ENCODE data around the gene AGO1. TPM values are rescaled to one million over a fixed set of nuclear protein-coding genes. Genes with fewer than 3 reads are reported as not detected.
A peak's percentile ranks its signal among the peaks of the same experiment; 100 is the strongest.
"Not testable (repeated sequence)": the region's sequence is repeated elsewhere in the genome, so short reads cannot be mapped to it uniquely, and the experiment has no call there.

Gene AGO1
- total RNA-seq, 8 experiments from 2014 or later, result 13.6 to 91.4 (median 28.9) TPM

DNA sequence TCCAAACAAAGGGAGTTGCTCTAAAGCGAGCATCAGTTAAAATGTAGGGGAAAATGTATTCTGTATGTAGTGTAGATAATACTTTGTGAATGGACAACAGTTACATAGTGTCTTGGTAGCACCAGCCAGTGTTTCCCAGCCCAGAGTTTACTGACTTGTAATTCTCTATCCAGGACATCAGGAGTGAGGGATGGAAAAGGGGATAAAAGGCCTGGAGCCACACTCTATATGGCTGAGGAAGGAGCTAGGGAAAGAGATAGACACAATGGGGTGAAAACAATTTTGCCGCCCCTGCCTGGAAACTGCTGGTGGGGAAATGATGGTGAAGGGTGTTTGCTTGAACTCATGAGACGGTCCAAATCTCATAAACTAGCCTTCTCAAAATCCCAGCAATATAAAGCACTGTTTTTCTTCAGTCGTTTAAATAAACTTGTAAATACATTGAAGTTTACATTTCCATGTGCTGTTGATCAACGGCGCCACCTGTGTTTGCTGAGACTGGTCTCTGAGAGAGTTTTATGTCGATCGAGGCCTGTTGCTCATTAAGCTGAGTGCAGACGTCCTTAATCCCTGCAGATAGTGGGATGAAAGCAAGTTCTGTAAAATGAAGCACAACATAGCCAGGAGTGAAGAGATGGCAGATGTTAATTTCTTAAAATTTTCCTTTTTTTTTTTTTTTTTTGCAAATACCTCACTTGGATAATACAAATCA is 27.9 kb upstream of the AGO1 start:
- in situ Hi-C loops (cut with MboI; ENCODE audit: low pct_unique_long_range_greater_than_20kb in 2 of 9, low sequenced_read_pairs in 9 of 9, unreplicated experiment in 9 of 9), result no loop called here
- ATAC-seq (replicated peaks in 6 of 8), result peak in 2 of 8 experiments; percentile 41 to 65
- 40 to 70% (median 59%) methylated on average over 3 to 9 of the region's 9 CpGs; no CpG with 5 or more reads in 2 of the 10 experiments for WGBS, 10 experiments
- H3K27ac ChIP-seq, result no peak overlapping the region
- H3K4me1 ChIP-seq (replicated peaks in 1 of 2), result no peaks in the 10 kb centered on the region
- H3K4me3 ChIP-seq, result no peak overlapping the region

DNA sequence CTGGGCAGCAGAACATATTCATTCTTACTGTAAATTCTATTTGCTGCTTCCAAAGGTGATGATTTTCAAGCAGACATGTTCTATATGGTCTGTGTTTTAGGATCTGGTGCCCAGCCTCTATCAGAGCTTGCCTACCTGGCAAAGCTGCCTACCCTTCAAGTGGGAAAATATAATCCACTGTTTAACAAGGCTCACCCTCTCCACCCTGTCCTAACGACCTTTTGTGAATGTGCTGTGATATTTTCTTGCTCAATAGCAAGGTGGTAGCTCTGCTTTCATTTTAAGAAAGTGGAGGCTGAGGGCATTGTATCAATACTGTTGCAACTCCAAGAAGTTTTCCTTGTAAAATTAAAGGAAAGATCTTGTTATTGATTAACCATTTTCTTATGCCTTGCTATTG is 26.0 kb upstream of the AGO1 start:
- H3K27ac ChIP-seq, result no peak overlapping the region
- 50 to 100% (median 78%) methylated on average over 1 of the region's 1 CpG; no CpG with 5 or more reads in 3 of the 10 experiments for WGBS, 10 experiments
- H3K4me1 ChIP-seq (replicated peaks in 1 of 2), result no peaks in the 10 kb centered on the region
- in situ Hi-C loops (cut with MboI; ENCODE audit: low pct_unique_long_range_greater_than_20kb in 2 of 9, low sequenced_read_pairs in 9 of 9, unreplicated experiment in 9 of 9), result no loop called here
- no peak overlapping the region for H3K4me3 ChIP-seq
- ATAC-seq (replicated peaks in 6 of 8), result no peak

DNA sequence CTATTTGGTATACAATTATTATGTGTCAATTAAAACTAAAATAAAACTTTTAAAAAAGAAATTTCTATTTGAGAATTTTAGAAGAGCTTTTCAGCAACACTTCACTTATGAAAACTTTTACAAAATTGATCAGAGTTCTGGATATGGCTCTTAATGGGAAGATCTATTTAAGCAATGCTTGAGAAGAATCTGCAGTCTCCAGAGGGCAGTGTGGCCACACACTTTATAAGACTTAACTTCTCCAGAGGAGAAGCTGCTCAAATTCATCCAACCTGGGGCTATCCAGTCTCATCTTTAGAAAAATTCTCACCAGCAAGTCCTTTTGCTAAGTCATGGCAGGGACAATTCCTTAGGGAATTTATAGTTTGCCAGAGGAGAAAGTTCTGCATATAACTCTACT is 25.2 kb upstream of the AGO1 start:
- no peaks in the 10 kb centered on the region for H3K4me1 ChIP-seq (replicated peaks in 1 of 2)
- no peak overlapping the region for H3K4me3 ChIP-seq
- in situ Hi-C loops (cut with MboI; ENCODE audit: low pct_unique_long_range_greater_than_20kb in 2 of 9, low sequenced_read_pairs in 9 of 9, unreplicated experiment in 9 of 9), result no loop called here
- no peak overlapping the region for H3K27ac ChIP-seq
- ATAC-seq (replicated peaks in 6 of 8), result peak in 3 of 8 experiments; percentile 50 to 69 (median 63)

DNA sequence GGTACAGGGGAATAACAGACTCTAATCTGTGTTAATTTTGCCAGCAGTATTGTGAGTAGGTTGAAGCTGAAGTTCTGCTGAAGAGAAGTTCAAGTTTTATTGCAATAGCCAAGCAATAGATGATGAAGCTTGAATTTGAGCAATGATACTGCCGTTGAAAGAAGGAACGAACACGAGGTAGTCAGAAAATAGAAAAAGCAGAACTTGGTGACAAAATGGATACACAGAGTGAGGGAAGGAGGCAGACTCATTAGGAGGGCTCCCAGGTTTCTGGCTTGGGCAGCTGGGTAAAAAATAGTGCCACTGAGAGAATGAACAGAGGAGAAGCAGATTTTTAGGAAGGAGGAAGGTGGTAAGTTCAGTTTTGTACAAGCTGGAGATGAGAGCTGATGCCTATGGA is 22.3 kb upstream of the AGO1 start:
- Histone ChIP-seq H3K4me3 (no peak overlapping the region), H3K4me1 (replicated peaks in 1 of 2) (no peaks in the 10 kb centered on the region), H3K27ac (no peak overlapping the region)
- in situ Hi-C loops (cut with MboI; ENCODE audit: low pct_unique_long_range_greater_than_20kb in 2 of 9, low sequenced_read_pairs in 9 of 9, unreplicated experiment in 9 of 9), result no loop called here
- no peak for ATAC-seq (replicated peaks in 6 of 8)
- WGBS, 10 experiments, result 32 to 100% (median 83%) methylated on average over 1 to 3 of the region's 3 CpGs

DNA sequence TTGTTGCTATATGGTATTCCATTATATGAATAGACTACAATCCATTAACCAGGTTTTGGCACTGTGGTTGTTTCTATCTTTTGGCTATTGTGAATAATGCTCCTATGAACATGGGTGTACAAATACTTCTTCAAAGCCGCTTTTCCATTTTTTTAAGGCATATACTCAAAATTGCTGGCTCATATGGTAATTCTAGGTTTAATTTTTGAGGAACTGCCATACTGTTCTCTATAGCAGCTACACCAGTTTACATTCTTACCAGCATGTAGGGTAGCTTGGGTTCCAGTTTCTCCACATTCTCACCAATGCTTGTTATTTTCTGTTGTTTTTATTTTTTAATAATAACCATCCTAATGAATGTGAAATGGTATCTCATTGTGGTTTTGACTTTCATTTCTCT is 19.9 kb upstream of the AGO1 start:
- in situ Hi-C loops (cut with MboI; ENCODE audit: low pct_unique_long_range_greater_than_20kb in 2 of 9, low sequenced_read_pairs in 9 of 9, unreplicated experiment in 9 of 9), result no loop called here
- Histone ChIP-seq H3K4me3 (no peak overlapping the region), H3K27ac (no peak overlapping the region), H3K4me1 (replicated peaks in 1 of 2) (no peaks in the 10 kb centered on the region)
- 71 to 100% (median 85%) methylated on average over 1 of the region's 1 CpG for WGBS, 10 experiments
- ATAC-seq (replicated peaks in 6 of 8), result no peak

DNA sequence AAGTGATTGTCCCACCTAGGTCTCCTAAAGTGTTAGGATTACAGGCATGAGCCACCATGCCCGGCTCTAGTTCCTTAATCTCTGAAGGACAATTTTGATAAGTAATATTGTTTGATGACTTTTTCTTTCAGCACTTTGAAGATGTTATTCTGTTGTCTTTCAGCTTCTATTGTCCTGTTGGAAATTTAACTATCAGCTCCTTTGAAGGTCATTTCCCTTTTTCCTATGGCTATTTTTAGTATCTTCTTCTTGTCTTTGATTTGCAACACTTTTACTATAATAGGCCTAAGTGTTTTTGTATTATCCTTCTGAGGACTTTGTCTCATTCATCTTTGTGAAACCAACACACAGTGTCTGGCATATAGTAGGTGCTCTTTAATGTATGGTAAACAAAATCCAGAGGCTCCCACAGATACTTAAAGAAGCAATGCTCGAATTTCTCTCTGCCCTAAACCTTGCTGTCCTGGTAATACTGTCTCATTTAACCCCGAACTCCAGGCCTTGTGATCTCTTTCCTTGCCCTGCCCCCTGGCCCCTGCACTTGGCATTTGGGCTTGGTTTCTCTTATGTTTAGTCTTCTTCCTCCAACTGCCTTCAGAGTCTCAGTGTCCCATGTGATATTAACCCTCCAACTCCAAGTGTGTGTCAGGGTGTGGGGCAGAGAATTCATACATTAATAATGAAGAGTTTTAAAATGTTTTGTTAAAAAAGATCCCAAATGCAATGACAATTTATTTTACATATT is 19.0 kb upstream of the AGO1 start:
- Histone ChIP-seq H3K4me3 (no peak overlapping the region), H3K27ac (no peak overlapping the region), H3K4me1 (replicated peaks in 1 of 2) (no peaks in the 10 kb centered on the region)
- in situ Hi-C loops (cut with MboI; ENCODE audit: low pct_unique_long_range_greater_than_20kb in 2 of 9, low sequenced_read_pairs in 9 of 9, unreplicated experiment in 9 of 9), result no loop called here
- no peak for ATAC-seq (replicated peaks in 6 of 8)
- 10 to 83% (median 62%) methylated on average over 1 to 3 of the region's 3 CpGs for WGBS, 10 experiments

DNA sequence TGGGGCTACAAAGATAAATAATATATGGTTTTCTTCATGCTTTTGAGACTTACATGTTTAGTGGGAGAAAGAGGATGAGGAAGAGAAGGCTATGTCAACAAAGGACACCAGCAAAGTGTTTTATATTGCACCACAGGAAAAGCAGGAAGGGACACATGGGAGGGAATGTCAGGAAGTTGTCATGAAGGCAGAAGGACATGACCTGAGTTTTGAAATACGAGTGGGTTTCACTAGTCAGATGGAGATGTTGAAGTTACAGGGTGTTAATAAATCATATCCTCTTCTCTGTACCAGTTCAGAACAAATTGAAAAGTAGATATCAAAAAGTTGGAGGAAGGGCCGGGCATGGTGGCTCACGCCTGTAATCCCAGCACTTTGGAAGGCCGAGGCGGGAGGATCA is 18.2 kb upstream of the AGO1 start:
- no peak overlapping the region for H3K27ac ChIP-seq
- 57 to 100% (median 76%) methylated on average over 1 to 5 of the region's 5 CpGs; no CpG with 5 or more reads in 1 of the 10 experiments for WGBS, 10 experiments
- no peaks in the 10 kb centered on the region for H3K4me1 ChIP-seq (replicated peaks in 1 of 2)
- no peak overlapping the region for H3K4me3 ChIP-seq
- in situ Hi-C loops (cut with MboI; ENCODE audit: low pct_unique_long_range_greater_than_20kb in 2 of 9, low sequenced_read_pairs in 9 of 9, unreplicated experiment in 9 of 9), result no loop called here
- ATAC-seq (replicated peaks in 6 of 8), result no peak

DNA sequence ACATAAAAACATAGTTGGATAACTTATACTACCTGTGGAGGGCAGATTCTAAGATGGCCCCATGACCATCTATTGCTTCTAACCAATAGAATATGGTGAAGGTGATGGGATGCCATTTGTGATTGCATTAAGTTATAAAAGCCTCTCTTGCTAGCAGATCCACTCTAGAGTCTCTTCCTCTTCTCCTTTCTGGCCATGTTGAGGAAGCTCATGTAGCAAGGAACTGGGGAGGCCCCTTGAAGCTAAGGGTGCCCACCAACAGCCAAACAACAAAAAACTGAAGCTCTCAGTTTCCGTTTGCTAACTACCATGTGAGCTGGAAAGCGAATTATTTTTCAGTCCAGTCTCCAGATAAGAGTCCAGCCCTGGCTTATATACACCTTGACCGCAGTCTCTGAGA is 16.0 kb upstream of the AGO1 start:
- no peak for ATAC-seq (replicated peaks in 6 of 8)
- in situ Hi-C loops (cut with MboI; ENCODE audit: low pct_unique_long_range_greater_than_20kb in 2 of 9, low sequenced_read_pairs in 9 of 9, unreplicated experiment in 9 of 9), result no loop called here
- 62 to 100% (median 98%) methylated on average over 1 to 3 of the region's 3 CpGs; no CpG with 5 or more reads in 1 of the 10 experiments for WGBS, 10 experiments

DNA sequence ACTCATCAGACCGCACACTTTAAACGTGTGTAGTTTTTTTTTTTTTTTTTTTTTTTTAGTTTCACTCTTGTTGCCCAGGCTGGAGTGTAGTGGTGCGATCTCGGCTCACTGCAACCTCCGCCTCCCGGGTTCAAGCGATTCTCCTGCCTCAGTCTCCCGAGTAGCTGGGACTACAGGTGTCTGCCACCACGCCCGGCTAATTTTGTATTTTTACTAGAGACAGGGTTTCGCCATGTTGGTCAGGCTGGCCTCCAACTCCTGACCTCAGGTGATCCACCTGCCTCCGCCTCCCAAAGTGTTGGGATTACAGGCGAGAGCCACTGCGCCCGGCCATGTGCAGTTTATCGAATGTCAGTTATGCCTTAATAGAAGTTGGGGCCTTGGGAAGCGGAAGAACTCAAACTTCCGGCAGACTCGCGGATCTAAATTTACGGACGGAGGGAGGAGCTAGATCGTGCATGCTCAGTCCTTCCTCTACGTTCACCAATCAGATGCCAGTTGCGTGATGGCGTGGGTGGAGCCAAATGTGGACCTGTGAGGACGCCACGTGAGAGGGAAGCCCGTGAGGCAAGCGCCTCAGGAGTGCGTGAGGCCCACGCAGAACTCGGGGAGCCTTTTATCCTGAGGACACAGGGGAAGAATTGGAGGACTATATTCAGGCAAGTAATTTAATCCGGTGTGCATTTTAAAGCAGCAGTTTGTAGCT is 13.6 kb upstream of the AGO1 start:
- H3K4me1 ChIP-seq (replicated peaks in 1 of 2); in situ Hi-C loops (cut with MboI; ENCODE audit: low pct_unique_long_range_greater_than_20kb in 2 of 9, low sequenced_read_pairs in 9 of 9, unreplicated experiment in 9 of 9); H3K4me3 ChIP-seq; H3K27ac ChIP-seq; ATAC-seq (replicated peaks in 6 of 8): not testable (repeated sequence)
- 74 to 100% (median 91%) methylated on average over 4 to 33 of the region's 34 CpGs for WGBS, 10 experiments

More for the DNA sequence above, 16.0 kb upstream of the AGO1 start:
- Histone ChIP-seq H3K4me1 (replicated peaks in 1 of 2) (no peaks in the 10 kb centered on the region), H3K4me3 (no peak overlapping the region), H3K27ac (no peak overlapping the region)

DNA sequence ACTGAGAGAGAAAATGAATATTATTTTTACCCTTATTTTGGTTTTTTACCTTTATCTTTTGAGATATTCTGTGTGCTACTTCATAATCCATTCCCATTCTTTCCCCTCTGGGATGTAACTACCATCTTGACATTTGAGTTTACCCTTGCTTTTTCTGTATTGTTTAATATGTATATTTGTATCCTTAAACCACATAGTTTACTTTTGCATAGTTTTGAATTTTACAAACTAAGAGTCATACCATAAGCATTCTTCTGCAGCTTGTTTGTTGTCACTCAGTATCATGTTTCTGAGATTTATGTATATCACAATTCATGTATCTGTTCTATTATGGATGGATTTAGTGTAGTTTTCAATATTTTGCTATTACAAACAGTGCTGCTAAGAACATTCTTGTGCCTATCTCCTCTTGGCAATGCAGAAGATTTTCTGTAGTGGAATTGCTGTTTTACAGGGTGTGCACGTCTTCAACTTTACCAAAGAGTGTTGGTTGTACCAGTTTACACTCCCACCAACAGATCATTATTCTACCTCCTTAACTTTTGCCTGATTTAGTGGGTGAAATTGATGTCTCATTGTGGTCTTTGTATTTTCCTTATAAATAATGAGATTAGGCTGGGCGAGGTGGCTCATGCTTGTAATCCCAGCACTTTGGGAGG is 12.2 kb upstream of the AGO1 start:
- in situ Hi-C loops (cut with MboI; ENCODE audit: low pct_unique_long_range_greater_than_20kb in 2 of 9, low sequenced_read_pairs in 9 of 9, unreplicated experiment in 9 of 9), result no loop called here
- 40 to 100% (median 89%) methylated on average over 1 to 2 of the region's 2 CpGs; no CpG with 5 or more reads in 6 of the 10 experiments for WGBS, 10 experiments
- ATAC-seq (replicated peaks in 6 of 8), result peak in 1 of 8 experiments; percentile 29

DNA sequence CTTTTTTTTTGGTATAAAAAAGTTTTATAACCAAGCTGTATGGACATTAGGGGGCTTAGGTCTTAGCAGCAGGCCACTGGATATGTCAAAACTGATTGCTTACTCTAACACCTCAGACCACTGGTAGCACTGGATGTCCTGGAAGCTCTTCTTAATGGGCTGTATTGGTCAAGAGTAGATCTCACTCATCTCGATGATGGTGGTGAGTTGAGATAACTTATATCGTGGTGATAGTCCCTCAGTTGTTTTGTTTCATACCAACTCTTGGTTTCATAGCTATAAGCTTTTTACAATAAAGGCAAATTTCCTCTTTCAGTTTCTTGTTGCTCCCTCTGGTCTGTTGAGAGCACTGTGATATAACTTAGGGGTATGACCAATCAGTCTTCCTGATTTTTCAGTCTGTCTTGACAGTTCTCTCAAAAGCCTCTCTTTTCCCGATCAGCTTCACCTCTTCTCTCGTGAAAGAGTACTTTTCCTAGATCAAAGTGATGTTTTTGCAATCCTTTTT is 9.7 kb upstream of the AGO1 start:
- no peak overlapping the region for H3K4me3 ChIP-seq
- in situ Hi-C loops (cut with MboI; ENCODE audit: low pct_unique_long_range_greater_than_20kb in 2 of 9, low sequenced_read_pairs in 9 of 9, unreplicated experiment in 9 of 9), result no loop called here
- 49 to 100% (median 81%) methylated on average over 1 to 4 of the region's 4 CpGs; no CpG with 5 or more reads in 1 of the 10 experiments for WGBS, 10 experiments
- no peak for ATAC-seq (replicated peaks in 6 of 8)
- H3K4me1 ChIP-seq (replicated peaks in 1 of 2), result no peaks in the 10 kb centered on the region
- no peak overlapping the region for H3K27ac ChIP-seq

More for the DNA sequence above, 12.2 kb upstream of the AGO1 start:
- Histone ChIP-seq H3K4me1 (replicated peaks in 1 of 2) (no peaks in the 10 kb centered on the region), H3K4me3 (no peak overlapping the region), H3K27ac (no peak overlapping the region)

DNA sequence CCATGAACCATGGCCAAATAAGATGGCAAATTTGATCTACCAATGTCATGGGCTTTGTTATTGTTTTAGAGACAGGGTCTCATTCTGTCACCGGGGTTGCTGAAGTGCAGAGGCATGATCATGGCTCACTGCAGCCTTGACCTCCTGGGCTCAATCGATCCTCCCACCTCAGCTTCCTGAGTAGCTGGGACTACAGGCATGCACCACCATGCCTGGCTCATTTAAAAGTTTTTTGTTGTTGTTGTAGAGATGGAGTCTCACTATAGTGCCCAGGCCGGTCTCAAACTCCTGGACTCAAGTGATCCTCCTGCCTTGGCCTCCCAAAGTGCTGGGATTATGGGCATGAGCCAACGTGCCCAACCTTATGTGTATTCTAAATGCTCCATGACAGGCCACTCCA is 8.9 kb upstream of the AGO1 start:
- H3K4me1 ChIP-seq (replicated peaks in 1 of 2); ATAC-seq (replicated peaks in 6 of 8); in situ Hi-C loops (cut with MboI; ENCODE audit: low pct_unique_long_range_greater_than_20kb in 2 of 9, low sequenced_read_pairs in 9 of 9, unreplicated experiment in 9 of 9); H3K27ac ChIP-seq; H3K4me3 ChIP-seq: not testable (repeated sequence)
- 40 to 100% (median 69%) methylated on average over 1 to 4 of the region's 4 CpGs; no CpG with 5 or more reads in 3 of the 10 experiments for whole genome bisulfite sequencing, 10 experiments

Data from motor neuron (in vitro differentiated cells).